ENCODE data around the gene DPM2. TPM values are rescaled to one million over a fixed set of nuclear protein-coding genes. Genes with fewer than 3 reads are reported as not detected.

The DPM2 gene
- total RNA-seq, 1 donor from 2014 or later = 32.7 TPM

GRCh38 chr9:127896395-127897192 is 41.1 kb downstream of the DPM2 start:
- Histone ChIP-seq H3K9me3 (ENCODE audit: insufficient read depth, low read depth, low read length) (peaks cover 13% of the 10 kb centered on the region), H3K27ac (ENCODE audit: low read depth, low read length) (no peak overlapping the region), H3K4me3 (ENCODE audit: insufficient read depth, low read depth, low read length) (no peak overlapping the region), H3K36me3 (ENCODE audit: insufficient read depth, low read length) (peaks cover 36% of the 10 kb centered on the region), H3K79me2 (ENCODE audit: insufficient read depth, low read length) (peaks cover 31% of the 10 kb centered on the region), H4K20me1 (ENCODE audit: insufficient read depth, low read length) (peaks cover 38% of the 10 kb centered on the region), H2AFZ (ENCODE audit: low read depth, low read length) (no peak overlapping the region), H3K9ac (ENCODE audit: low read length) (no peak overlapping the region), H3K4me2 (ENCODE audit: low read length) (peak overlapping the region; percentile 83), H3K27me3 (ENCODE audit: insufficient read depth, low read length) (no peaks in the 10 kb centered on the region), H3K4me1 (ENCODE audit: insufficient read depth, low read length) (peaks cover 24% of the 10 kb centered on the region)
- H3K9me3 Mint-ChIP-seq (ENCODE audit: unreplicated experiment) = no peaks in the 10 kb centered on the region
- H3K4me1 Mint-ChIP-seq (ENCODE audit: low read depth, unreplicated experiment) = peaks cover 13% of the 10 kb centered on the region
- FAIRE-seq (no peak), DNase-seq (ENCODE audit: low read depth) (no peak)
- H3K36me3 Mint-ChIP-seq (ENCODE audit: low read depth, unreplicated experiment) = peaks cover 37% of the 10 kb centered on the region
- no peak overlapping the region for H3K27ac Mint-ChIP-seq (ENCODE audit: unreplicated experiment)
- TF ChIP-seq EZH2 (IDR thresholded peaks at IDR 0.05; ENCODE audit: insufficient read depth, low read length) = no peak
- TF ChIP-seq, protein P1, sequence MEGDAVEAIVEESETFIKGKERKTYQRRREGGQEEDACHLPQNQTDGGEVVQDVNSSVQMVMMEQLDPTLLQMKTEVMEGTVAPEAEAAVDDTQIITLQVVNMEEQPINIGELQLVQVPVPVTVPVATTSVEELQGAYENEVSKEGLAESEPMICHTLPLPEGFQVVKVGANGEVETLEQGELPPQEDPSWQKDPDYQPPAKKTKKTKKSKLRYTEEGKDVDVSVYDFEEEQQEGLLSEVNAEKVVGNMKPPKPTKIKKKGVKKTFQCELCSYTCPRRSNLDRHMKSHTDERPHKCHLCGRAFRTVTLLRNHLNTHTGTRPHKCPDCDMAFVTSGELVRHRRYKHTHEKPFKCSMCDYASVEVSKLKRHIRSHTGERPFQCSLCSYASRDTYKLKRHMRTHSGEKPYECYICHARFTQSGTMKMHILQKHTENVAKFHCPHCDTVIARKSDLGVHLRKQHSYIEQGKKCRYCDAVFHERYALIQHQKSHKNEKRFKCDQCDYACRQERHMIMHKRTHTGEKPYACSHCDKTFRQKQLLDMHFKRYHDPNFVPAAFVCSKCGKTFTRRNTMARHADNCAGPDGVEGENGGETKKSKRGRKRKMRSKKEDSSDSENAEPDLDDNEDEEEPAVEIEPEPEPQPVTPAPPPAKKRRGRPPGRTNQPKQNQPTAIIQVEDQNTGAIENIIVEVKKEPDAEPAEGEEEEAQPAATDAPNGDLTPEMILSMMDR (IDR thresholded peaks at IDR 0.05; ENCODE audit: insufficient read depth, low read depth, low read length) = no peak
- H3K4me3 Mint-ChIP-seq (ENCODE audit: unreplicated experiment) = no peak overlapping the region
- no peaks in the 10 kb centered on the region for H3K27me3 Mint-ChIP-seq (ENCODE audit: low read depth, unreplicated experiment)

DNA sequence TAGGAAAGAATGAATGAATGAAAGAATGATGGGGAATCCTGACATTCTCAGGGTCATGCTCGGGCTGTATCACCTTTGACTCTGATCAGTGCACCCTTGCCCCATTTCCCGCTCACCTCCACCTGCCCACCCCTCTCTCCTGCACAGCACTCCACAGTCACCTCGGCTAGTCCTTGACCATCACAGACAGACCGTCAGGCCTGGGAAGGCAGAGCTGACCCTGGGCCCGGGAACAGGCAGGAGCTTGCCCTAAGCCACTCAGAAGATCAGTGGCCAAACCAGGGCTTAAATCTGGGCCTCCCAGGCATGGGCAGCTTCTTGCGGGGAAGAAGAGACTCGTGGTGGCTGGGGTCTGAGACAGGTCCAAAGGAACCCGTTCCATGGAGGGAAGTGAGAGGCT is 41.8 kb downstream of the DPM2 start:
- Histone ChIP-seq H3K9ac (ENCODE audit: low read length) (no peak overlapping the region), H2AFZ (ENCODE audit: low read depth, low read length) (no peak overlapping the region), H3K27ac (ENCODE audit: low read depth, low read length) (no peak overlapping the region), H4K20me1 (ENCODE audit: insufficient read depth, low read length) (peaks cover 42% of the 10 kb centered on the region), H3K79me2 (ENCODE audit: insufficient read depth, low read length) (peaks cover 31% of the 10 kb centered on the region), H3K9me3 (ENCODE audit: insufficient read depth, low read depth, low read length) (peaks cover 13% of the 10 kb centered on the region), H3K4me1 (ENCODE audit: insufficient read depth, low read length) (peaks cover 24% of the 10 kb centered on the region), H3K4me3 (ENCODE audit: insufficient read depth, low read depth, low read length) (no peak overlapping the region), H3K36me3 (ENCODE audit: insufficient read depth, low read length) (peaks cover 40% of the 10 kb centered on the region), H3K4me2 (ENCODE audit: low read length) (no peak overlapping the region), H3K27me3 (ENCODE audit: insufficient read depth, low read length) (no peaks in the 10 kb centered on the region)
- DNase-seq (ENCODE audit: low read depth) = no peak
- no peaks in the 10 kb centered on the region for H3K27me3 Mint-ChIP-seq (ENCODE audit: low read depth, unreplicated experiment)
- peaks cover 13% of the 10 kb centered on the region for H3K4me1 Mint-ChIP-seq (ENCODE audit: low read depth, unreplicated experiment)
- H3K4me3 Mint-ChIP-seq (ENCODE audit: unreplicated experiment) = no peak overlapping the region
- TF ChIP-seq EZH2 (IDR thresholded peaks at IDR 0.05; ENCODE audit: insufficient read depth, low read length) = no peak
- TF ChIP-seq, protein P1 (IDR thresholded peaks at IDR 0.05; ENCODE audit: insufficient read depth, low read depth, low read length) = no peak
- no peak for FAIRE-seq
- H3K9me3 Mint-ChIP-seq (ENCODE audit: unreplicated experiment) = no peaks in the 10 kb centered on the region
- peaks cover 39% of the 10 kb centered on the region for H3K36me3 Mint-ChIP-seq (ENCODE audit: low read depth, unreplicated experiment)
- H3K27ac Mint-ChIP-seq (ENCODE audit: unreplicated experiment) = no peak overlapping the region

DNA sequence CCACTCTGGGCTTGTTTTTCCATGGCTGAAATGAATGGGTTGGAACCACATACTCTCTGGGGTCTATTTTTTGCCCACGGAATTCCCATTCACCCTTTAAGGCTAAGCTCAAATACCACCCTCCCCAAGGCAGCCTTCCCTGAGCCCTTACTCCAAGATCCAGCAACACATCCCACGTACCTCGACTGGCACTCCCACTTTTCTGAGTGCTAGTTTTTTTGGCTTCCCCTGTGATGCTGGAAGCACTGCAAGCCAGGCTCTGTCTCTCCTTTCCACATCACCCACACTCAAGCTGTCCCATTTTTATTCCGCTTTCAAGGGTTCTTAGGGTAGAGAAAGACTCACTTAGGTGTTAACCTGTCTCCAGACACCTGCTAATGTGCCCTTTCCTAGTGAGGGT is 44.3 kb downstream of the DPM2 start:
- H3K9ac ChIP-seq (ENCODE audit: low read length) = no peak overlapping the region
- H3K36me3 Mint-ChIP-seq (ENCODE audit: low read depth, unreplicated experiment) = peaks cover 46% of the 10 kb centered on the region
- peaks cover 41% of the 10 kb centered on the region for H3K36me3 ChIP-seq (ENCODE audit: insufficient read depth, low read length)
- no peak for TF ChIP-seq EZH2 (IDR thresholded peaks at IDR 0.05; ENCODE audit: insufficient read depth, low read length)
- TF ChIP-seq, protein P1 (IDR thresholded peaks at IDR 0.05; ENCODE audit: insufficient read depth, low read depth, low read length) = no peak
- H3K27ac Mint-ChIP-seq (ENCODE audit: unreplicated experiment) = no peak overlapping the region
- H3K4me3 Mint-ChIP-seq (ENCODE audit: unreplicated experiment) = no peak overlapping the region
- H3K27ac ChIP-seq (ENCODE audit: low read depth, low read length) = no peak overlapping the region
- peaks cover 43% of the 10 kb centered on the region for H4K20me1 ChIP-seq (ENCODE audit: insufficient read depth, low read length)
- no peaks in the 10 kb centered on the region for H3K27me3 ChIP-seq (ENCODE audit: insufficient read depth, low read length)
- H3K4me1 Mint-ChIP-seq (ENCODE audit: low read depth, unreplicated experiment) = peaks cover 13% of the 10 kb centered on the region
- H3K4me2 ChIP-seq (ENCODE audit: low read length) = no peak overlapping the region
- DNase-seq (ENCODE audit: low read depth) = no peak
- FAIRE-seq = no peak
- peaks cover 12% of the 10 kb centered on the region for H3K4me1 ChIP-seq (ENCODE audit: insufficient read depth, low read length)
- H3K27me3 Mint-ChIP-seq (ENCODE audit: low read depth, unreplicated experiment) = no peaks in the 10 kb centered on the region
- H3K9me3 Mint-ChIP-seq (ENCODE audit: unreplicated experiment) = no peaks in the 10 kb centered on the region
- H3K4me3 ChIP-seq (ENCODE audit: insufficient read depth, low read depth, low read length) = no peak overlapping the region
- H2AFZ ChIP-seq (ENCODE audit: low read depth, low read length) = no peak overlapping the region
- H3K9me3 ChIP-seq (ENCODE audit: insufficient read depth, low read depth, low read length) = peaks cover 13% of the 10 kb centered on the region
- peaks cover 23% of the 10 kb centered on the region for H3K79me2 ChIP-seq (ENCODE audit: insufficient read depth, low read length)
